Mononuclear cell (primary cell): ENCODE measurements around the gene LRSAM1. TPM values are rescaled to one million over a fixed set of nuclear protein-coding genes. Genes with fewer than 3 reads are reported as not detected.

ENCODE experiments used
- H3K27me3 ChIP-seq: 2 replicates; pipeline ENCODE4 v1.6.0; 2011; ENCODE audit warnings: low read length, control low read depth; ENCODE audit not compliant: insufficient read depth
- H3K4me1 ChIP-seq: 2 replicates; pipeline ENCODE4 v1.5.1; 2011; ENCODE audit warnings: mild to moderate bottlenecking, low read length, control low read depth; ENCODE audit not compliant: insufficient read depth
- H3K4me3 ChIP-seq: 2 replicates; pipeline ENCODE4 v1.5.1; 2011; ENCODE audit warnings: mild to moderate bottlenecking, low read length, moderate library complexity
- H3K9me3 ChIP-seq: 2 replicates; pipeline ENCODE4 v1.5.1; 2011; ENCODE audit warnings: low read depth, mild to moderate bottlenecking, control low read depth, low read length
- total RNA-seq: library from RNA; depleted of rRNA; stranded (reverse); fragments of >200 nt; gene quantifications from one replicate; pipeline ENCODE4 v1.2.3, GENCODE V29; 2012

Gene LRSAM1
- total RNA-seq, 1 donor = 6.8 TPM

DNA sequence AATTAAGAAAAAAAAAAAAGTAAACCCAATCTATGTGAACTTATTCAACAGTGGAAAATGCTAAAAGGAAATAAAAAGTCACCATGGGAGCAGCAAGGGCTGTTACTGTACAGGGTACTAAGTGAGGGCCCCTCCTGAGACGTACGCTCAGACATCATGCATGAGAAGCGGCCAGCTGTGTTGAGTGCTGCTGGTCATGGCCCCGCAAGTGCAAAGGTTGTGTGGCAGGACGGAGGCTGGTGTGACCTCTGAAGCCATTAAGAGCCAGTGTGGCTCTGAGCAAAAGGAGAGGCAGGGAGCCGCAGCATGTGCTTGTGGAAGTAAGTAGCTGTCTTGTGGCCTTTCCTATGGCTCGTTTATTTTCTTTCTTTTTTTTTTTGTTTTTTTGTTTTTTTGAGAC is 30.3 kb upstream of the LRSAM1 start:
- Histone ChIP-seq H3K9me3 (no peaks in the 10 kb centered on the region), H3K4me1 (peaks cover 32% of the 10 kb centered on the region), H3K27me3 (no peaks in the 10 kb centered on the region), H3K4me3 (no peak overlapping the region)

DNA sequence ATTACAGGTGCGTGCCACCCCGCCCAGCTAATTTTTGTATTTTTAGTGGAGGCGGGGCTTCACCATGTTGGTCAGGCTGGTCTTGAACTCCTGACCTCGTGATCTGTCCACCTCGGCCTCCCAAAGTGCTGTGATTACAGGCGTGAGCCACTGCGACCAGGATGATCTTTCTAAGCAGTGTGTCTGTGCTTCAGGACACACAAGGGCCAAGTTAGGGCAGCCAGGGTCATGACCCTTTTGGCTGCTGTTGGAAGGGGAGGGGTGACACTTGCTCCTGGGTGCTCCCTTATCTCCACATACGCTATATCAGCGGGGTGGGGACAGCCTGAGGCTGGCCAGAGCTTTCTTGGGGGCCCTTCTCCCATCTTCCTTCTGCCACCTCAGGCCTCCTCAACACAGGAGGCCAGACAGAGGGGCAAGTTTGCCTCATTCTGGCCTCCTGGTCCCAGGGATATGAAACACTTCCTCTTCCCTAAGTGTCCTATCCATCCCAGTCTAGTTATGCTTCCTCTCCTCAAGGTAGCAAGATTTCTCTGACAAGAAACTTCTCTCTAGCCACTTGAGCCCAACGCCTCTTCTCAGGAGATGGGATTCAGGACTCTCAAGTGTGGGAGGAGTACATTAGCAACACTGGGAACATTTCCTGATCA is 29.1 kb upstream of the LRSAM1 start:
- peaks cover 34% of the 10 kb centered on the region for H3K4me1 ChIP-seq
- no peaks in the 10 kb centered on the region for H3K27me3 ChIP-seq
- no peak overlapping the region for H3K4me3 ChIP-seq
- H3K9me3 ChIP-seq = no peaks in the 10 kb centered on the region

DNA sequence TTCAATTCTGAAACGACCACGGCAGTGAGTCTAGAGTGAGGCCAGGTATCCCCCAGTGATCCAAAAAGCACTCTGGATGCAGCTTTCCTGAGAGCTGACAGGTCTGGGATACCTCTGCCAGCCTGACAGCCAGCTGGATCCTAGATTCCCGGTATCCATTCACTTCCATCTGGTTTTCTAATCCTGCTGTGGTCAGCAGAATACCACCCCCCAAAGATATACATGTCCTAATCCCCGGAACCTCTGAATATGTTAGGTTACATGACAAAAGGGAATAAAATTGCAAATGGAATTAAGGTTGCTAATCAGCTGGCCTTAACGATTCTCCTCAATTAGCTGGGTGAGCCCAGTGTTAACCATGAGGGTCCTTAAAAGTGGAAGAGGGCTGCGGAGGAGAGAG is 28.5 kb upstream of the LRSAM1 start:
- no peaks in the 10 kb centered on the region for H3K9me3 ChIP-seq
- H3K4me3 ChIP-seq = no peak overlapping the region
- H3K4me1 ChIP-seq = peaks cover 34% of the 10 kb centered on the region
- no peaks in the 10 kb centered on the region for H3K27me3 ChIP-seq

DNA sequence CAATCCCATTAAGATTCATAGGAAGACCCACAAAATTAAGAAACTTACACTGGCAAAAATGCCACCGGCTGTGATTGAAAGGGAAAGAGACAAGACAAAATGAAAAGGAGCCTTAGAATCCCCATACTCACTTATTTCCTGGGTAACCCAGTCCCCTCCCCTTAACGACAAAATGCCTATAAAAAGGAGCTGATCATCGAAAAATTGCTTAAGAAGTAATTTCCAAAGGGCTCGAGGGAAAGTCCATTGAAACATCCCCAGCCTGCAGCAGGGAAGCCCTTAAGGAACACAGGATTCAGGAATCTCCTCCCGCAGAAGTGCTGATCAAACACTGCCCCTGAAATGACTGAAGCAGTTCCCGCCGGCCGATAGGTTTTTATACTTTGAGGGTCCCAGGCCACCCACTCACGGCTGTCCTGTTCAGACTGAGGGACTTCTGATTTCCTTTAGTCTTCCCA is 27.8 kb upstream of the LRSAM1 start:
- Histone ChIP-seq H3K4me1 (peaks cover 34% of the 10 kb centered on the region), H3K4me3 (peak overlapping the region; percentile 83), H3K9me3 (no peaks in the 10 kb centered on the region), H3K27me3 (no peaks in the 10 kb centered on the region)

DNA sequence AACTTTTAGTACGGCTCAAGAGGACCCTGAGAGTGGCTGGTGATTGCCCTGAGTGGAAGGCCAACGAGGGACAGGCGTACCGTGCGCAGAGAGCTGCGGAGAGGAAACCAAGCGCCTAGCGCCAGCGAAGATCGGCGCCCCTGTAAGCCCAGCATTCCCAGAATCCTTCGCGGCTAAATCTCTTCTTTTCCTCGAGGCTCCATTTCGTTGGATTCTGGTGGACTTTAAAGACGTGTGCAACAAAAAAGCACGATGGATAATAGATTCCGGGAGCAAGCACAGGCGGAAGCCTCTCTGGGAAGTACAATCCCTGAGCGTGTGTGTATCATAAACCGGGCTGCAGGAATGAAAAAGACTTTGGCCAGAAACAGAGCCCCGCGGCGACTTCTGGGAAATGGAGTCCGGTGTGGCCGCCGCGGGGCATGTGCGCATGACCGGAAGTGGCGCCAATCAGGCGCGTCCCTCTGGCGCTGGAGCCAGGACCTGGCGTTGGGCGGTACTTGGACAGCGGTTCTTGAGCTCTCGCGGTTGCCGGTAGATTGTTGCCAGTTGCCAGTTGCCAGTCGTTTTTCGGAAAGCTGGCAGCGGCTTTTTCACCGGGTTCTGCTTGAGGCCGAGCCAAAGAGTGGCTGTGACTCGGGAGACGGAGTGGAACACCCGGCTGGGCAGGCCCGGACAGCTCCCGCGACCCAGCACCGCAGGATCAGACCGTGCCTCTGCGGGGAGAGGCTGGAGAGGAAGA is 27.2 kb upstream of the LRSAM1 start, which contains the start of gene ZNF79:
Gene ZNF79, plus strand, starts transcription at position 449 of the 742 bp plus-strand sequence. CDS start 406 bp downstream, outside the sequence.
- Histone ChIP-seq H3K27me3 (no peaks in the 10 kb centered on the region), H3K4me1 (peaks cover 34% of the 10 kb centered on the region), H3K4me3 (peak within 1 kb of the TSS; percentile 83), H3K9me3 (no peaks in the 10 kb centered on the region)

DNA sequence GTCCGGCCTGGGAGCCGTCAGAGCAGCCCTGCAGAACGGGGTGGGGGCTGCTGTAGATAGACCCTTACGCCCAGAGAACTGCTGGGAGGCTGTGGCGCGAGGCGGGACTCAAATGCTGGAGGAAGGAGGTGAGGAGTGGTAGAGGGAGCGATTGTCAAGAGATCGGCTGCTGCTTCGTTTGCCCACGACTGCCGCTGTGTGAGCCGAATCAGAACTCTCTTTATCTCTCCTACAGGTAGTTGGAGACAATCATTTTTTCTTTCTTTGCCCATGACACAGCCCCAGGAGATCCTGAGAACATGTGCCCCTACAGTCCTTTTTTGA is 26.7 kb upstream of the LRSAM1 start:
- Histone ChIP-seq H3K9me3 (no peaks in the 10 kb centered on the region), H3K4me1 (peaks cover 34% of the 10 kb centered on the region), H3K27me3 (no peaks in the 10 kb centered on the region), H3K4me3 (peak overlapping the region; percentile 83)

DNA sequence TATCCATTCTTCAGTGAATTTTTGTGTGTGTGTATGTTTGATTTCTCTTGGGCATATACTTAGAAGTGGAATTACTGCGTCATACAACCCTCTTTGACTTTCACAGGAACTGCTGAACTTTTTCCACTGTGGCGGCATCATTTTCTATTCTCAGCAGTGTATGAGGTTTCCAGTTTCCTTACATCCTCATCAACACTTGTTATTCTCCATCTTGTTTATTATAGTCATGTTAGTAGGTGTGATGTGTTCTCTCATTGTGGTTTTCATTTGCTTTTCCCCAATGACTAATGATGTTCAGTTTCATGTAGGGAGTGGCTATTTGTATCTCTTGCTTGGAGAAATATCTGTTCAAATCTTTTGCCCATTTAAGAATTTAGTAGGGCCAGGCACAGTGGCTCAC is 24.6 kb upstream of the LRSAM1 start:
- Histone ChIP-seq H3K27me3 (no peaks in the 10 kb centered on the region), H3K9me3 (no peaks in the 10 kb centered on the region), H3K4me1 (peaks cover 34% of the 10 kb centered on the region), H3K4me3 (no peak overlapping the region)

DNA sequence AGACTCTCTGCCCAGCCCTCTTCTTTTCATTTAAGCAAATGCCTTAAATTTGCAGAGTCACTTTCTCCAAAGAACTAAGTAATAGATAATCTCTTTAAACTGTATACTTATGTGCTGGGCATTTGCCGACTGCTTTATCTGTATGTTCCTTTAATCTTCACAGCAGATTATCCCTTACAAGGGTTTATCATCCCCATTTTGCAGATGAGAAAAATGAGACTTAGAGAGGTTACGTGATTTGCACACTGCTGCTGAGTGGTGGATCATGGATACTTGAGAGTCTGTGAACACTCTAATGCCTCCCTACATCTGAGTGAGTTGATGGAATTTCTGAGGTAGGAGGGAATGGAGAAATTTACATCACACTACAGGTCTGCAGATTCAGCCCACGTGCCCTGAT is 23.0 kb upstream of the LRSAM1 start:
- Histone ChIP-seq H3K27me3 (no peaks in the 10 kb centered on the region), H3K4me3 (no peak overlapping the region), H3K9me3 (no peaks in the 10 kb centered on the region), H3K4me1 (peaks cover 21% of the 10 kb centered on the region)

DNA sequence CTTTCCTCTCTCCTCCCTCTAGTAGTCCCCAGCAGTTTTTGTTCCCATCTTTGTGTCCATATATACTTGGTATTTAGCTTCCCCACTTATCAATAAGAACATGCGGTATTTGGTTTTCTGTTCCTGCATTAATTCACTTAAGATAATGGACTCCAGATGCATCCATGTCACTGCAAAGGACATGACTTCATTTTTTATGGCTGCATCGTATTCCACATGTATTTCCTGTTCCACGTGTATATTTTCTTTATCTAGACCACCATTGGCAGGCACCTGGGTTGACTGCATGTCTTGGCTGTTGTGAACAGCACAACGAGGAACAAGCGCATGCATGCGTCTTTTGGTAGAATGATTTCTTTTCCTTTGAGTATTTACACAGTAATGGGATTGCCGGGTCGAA is 20.9 kb upstream of the LRSAM1 start:
- no peak overlapping the region for H3K4me3 ChIP-seq
- H3K4me1 ChIP-seq = peaks cover 8% of the 10 kb centered on the region
- no peaks in the 10 kb centered on the region for H3K27me3 ChIP-seq
- H3K9me3 ChIP-seq = no peaks in the 10 kb centered on the region

DNA sequence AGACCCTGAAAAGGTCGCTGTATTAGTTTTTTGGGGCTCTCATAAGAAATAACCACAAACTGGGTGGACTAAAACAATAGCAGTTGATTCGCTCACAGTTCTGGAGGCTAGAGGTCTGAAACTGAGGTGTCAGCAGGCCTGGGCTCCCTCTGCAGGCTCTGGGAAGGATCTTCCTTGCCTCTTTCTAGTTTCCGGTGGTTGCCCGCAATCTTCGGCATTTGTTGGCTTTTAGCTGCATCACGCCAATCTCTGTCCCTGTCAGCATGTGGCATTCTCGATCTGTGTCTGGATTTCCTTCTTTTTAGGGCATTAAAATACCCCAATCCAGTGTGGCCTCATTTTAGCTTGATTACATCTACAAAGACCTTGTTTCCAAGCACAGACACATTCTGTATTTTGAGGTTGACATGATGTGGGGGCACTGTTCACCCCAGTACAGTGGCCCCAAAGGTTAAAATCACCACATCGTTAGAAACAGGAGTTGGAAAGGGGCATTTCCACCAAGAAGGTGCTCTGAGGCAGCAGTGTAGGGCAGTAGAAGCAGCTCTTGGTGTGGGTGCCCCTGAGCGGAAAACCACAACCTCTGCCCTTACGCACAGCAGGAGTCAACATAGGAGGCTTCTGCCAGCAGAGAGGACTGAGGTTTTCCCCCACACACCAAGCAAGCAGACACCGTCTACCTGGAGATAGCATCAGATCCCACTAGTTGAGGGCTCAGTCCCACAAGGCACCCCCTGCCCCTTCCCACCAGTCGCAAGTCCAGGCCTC is 13.6 kb upstream of the LRSAM1 start:
- Histone ChIP-seq H3K4me3 (no peak overlapping the region), H3K9me3 (no peaks in the 10 kb centered on the region), H3K27me3 (no peaks in the 10 kb centered on the region), H3K4me1 (peaks cover 4% of the 10 kb centered on the region)

DNA sequence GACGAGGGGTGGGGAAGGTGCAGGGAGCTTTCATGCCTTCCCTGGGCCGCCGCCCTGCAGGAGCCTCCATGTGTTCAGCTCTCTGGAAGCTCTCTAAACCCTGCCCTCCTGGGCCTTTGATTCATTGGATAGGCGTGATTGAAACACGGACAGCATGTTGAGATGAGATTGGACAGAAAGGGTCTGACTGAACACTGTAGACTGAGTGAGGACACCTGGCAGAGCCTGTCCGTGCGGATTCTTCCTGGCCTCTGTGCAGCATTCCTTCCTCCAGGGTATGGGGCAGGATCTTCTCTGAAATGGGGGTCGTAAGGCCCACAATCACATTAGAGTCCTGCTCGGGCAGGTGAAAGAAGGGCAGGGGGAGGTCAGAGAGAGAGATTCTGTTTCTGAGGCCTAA is 12.9 kb upstream of the LRSAM1 start:
- H3K27me3 ChIP-seq = no peaks in the 10 kb centered on the region
- H3K9me3 ChIP-seq = no peaks in the 10 kb centered on the region
- no peak overlapping the region for H3K4me3 ChIP-seq
- peaks cover 4% of the 10 kb centered on the region for H3K4me1 ChIP-seq

DNA sequence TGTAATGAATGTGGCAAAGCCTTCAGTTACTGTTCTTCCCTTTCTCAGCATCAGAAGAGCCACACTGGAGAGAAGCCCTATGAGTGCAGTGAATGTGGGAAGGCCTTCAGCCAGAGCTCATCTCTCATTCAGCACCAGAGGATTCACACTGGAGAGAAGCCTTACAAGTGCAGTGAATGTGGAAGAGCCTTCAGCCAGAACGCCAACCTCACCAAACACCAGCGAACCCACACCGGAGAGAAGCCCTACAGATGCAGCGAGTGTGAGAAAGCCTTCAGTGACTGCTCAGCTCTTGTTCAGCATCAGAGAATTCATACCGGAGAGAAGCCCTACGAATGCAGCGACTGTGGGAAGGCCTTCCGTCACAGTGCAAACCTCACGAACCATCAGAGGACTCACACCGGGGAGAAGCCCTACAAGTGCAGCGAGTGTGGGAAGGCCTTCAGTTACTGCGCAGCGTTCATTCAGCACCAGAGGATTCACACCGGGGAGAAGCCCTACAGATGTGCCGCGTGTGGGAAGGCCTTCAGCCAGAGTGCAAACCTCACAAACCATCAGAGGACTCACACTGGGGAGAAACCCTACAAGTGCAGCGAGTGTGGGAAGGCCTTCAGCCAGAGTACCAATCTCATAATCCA is 6.9 kb upstream of the LRSAM1 start:
- Histone ChIP-seq H3K9me3 (no peaks in the 10 kb centered on the region), H3K4me1 (peaks cover 15% of the 10 kb centered on the region), H3K27me3 (no peaks in the 10 kb centered on the region), H3K4me3 (no peak overlapping the region)

DNA sequence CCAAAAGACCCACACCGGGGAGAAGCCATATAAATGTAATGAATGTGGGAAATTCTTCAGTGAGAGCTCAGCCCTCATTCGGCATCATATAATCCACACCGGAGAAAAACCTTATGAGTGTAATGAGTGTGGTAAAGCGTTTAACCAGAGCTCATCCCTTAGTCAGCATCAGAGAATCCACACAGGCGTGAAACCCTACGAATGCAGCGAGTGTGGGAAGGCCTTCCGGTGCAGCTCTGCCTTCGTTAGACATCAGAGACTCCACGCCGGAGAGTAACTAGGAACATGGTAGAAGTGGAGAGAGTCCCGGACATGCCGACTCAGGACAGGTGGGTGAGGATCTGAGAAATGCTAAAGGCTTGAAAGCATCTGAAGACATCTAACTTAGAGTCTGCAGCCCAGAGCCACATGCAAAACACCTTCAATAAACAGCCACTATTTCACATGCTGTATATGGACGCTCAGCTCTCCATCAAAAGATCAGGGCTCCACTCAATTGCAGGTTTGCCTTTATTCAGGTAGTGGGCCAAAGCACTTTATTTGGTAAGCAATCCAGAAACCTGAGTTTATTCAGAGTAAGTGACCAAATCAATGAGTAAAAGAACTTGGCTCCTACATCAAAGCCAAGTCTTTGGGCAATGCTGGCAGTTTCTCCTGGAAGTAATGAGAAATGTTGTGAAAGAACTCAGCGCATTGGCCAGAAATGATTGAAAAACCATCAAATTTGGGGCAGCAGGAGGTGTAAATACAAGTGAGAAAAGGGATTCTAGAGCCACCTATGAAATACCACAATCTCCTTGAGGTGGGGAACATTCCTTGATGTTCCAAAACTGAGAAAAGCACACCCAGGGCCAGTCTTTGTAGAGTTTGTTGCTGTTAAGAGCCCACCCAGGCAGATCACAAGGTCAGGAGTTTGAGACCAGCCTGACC is 6.1 kb upstream of the LRSAM1 start:
- Histone ChIP-seq H3K4me3 (no peak overlapping the region), H3K4me1 (peaks cover 23% of the 10 kb centered on the region), H3K9me3 (no peaks in the 10 kb centered on the region), H3K27me3 (no peaks in the 10 kb centered on the region)
